MM.1S (cell line): Measurements from ENCODE around the gene IPMK.

Experiments
- DNase-seq: peaks from one replicate; pipeline ENCODE4 v3.0.0-alpha.2; 2015
- H2AFZ ChIP-seq: fragments of 300-600 bp; sonication (generic); 2 replicates; pipeline ENCODE4 v1.6.0; 2016; ENCODE audit warnings: antibody characterized with exemption, low read length
- H3F3A ChIP-seq: fragments of 300-600 bp; sonication (generic); 2 replicates; pipeline ENCODE4 v1.6.1; 2016; ENCODE audit warnings: mild to moderate bottlenecking, antibody characterized with exemption, low read length, moderate library complexity, mixed read lengths; ENCODE audit not compliant: insufficient read depth
- H3K27ac ChIP-seq: fragments of 300-600 bp; sonication (generic); 2 replicates; pipeline ENCODE4 v1.5.1; 2016; ENCODE audit warnings: mild to moderate bottlenecking, low read length
- H3K27me3 ChIP-seq: fragments of 300-600 bp; sonication (generic); replicated peaks from 2 replicates; pipeline ENCODE4 v1.6.0; 2016; ENCODE audit warnings: low read length; ENCODE audit not compliant: insufficient read depth
- H3K36me3 ChIP-seq: fragments of 300-600 bp; sonication (generic); replicated peaks from 2 replicates; pipeline ENCODE4 v1.6.1; 2016; ENCODE audit warnings: mild to moderate bottlenecking, low read length, mixed read lengths; ENCODE audit not compliant: insufficient read depth
- H3K4me1 ChIP-seq: fragments of 300-600 bp; sonication (generic); 2 replicates; pipeline ENCODE4 v1.6.1; 2016; ENCODE audit warnings: low read length, mixed read lengths
- H3K4me2 ChIP-seq: fragments of 300-600 bp; sonication (generic); 2 replicates; pipeline ENCODE4 v1.6.0; 2016; ENCODE audit warnings: low read depth, low read length
- H3K4me3 ChIP-seq: fragments of 300-600 bp; sonication (generic); 2 replicates; pipeline ENCODE4 v1.5.1; 2016; ENCODE audit warnings: low read length, mixed read lengths
- H3K79me2 ChIP-seq: fragments of 300-600 bp; sonication (generic); 2 replicates; pipeline ENCODE4 v1.6.1; 2016; ENCODE audit warnings: mixed run types, low read length, mixed read lengths
- H3K9ac ChIP-seq: fragments of 300-600 bp; sonication (generic); 2 replicates; pipeline ENCODE4 v1.6.1; 2016; ENCODE audit warnings: low read length, mixed read lengths
- H3K9me2 ChIP-seq: fragments of 300-600 bp; sonication (generic); replicated peaks from 2 replicates; pipeline ENCODE4 v1.6.1; 2016; ENCODE audit warnings: mild to moderate bottlenecking, low read length, mixed read lengths; ENCODE audit not compliant: insufficient read depth
- H3K9me3 ChIP-seq: fragments of 300-600 bp; sonication (generic); replicated peaks from 2 replicates; pipeline ENCODE4 v1.6.1; 2016; ENCODE audit warnings: mild to moderate bottlenecking, low read length, mixed read lengths; ENCODE audit not compliant: insufficient read depth
- H4K20me1 ChIP-seq: fragments of 300-600 bp; sonication (generic); 2 replicates; pipeline ENCODE4 v1.6.1; 2016; ENCODE audit warnings: mild to moderate bottlenecking, low read length, moderate library complexity, mixed read lengths; ENCODE audit not compliant: insufficient read depth
- CTCF ChIP-seq: fragments of 300-600 bp; sonication (generic); IDR thresholded peaks from 2 replicates; pipeline ENCODE4 v1.5.1; 2016; ENCODE audit warnings: antibody characterized with exemption, low read length, mixed read lengths
- EZH2 ChIP-seq: fragments of 300-600 bp; sonication (generic); optimal IDR thresholded peaks from 2 replicates; pipeline ENCODE3; 2017; ENCODE audit warnings: low read depth, mild to moderate bottlenecking, antibody characterized with exemption, low read length, mixed read lengths
- EZH2phosphoT487 ChIP-seq: fragments of 300-600 bp; sonication (generic); IDR thresholded peaks from 2 replicates; pipeline ENCODE4 v1.6.1; 2018; ENCODE audit warnings: antibody characterized with exemption, low read length

The IPMK gene

GRCh38 chr10:58266826-58267712 is 625 bp downstream of the IPMK start:
- Histone ChIP-seq H3K36me3 (no peaks in the 10 kb centered on the region), H3K79me2 (peaks cover 78% of the 10 kb centered on the region), H3K27me3 (no peaks in the 10 kb centered on the region), H3K9ac (peak overlapping the region; percentile 83), H3K4me2 (peak overlapping the region; percentile 97), H3K27ac (peak overlapping the region; percentile 76), H3F3A (peaks cover 27% of the 10 kb centered on the region), H3K9me2 (no peaks in the 10 kb centered on the region), H3K9me3 (no peaks in the 10 kb centered on the region), H4K20me1 (no peaks in the 10 kb centered on the region), H3K4me1 (peaks cover 7% of the 10 kb centered on the region; the same call in 1 of the 2 replicates), H3K4me3 (peak overlapping the region; percentile 97), H2AFZ (peak overlapping the region; percentile 88)
- DNase-seq: peak; percentile 31
- no peak for TF ChIP-seq CTCF
- no peak for TF ChIP-seq EZH2
- no peak for TF ChIP-seq EZH2phosphoT487

DNA sequence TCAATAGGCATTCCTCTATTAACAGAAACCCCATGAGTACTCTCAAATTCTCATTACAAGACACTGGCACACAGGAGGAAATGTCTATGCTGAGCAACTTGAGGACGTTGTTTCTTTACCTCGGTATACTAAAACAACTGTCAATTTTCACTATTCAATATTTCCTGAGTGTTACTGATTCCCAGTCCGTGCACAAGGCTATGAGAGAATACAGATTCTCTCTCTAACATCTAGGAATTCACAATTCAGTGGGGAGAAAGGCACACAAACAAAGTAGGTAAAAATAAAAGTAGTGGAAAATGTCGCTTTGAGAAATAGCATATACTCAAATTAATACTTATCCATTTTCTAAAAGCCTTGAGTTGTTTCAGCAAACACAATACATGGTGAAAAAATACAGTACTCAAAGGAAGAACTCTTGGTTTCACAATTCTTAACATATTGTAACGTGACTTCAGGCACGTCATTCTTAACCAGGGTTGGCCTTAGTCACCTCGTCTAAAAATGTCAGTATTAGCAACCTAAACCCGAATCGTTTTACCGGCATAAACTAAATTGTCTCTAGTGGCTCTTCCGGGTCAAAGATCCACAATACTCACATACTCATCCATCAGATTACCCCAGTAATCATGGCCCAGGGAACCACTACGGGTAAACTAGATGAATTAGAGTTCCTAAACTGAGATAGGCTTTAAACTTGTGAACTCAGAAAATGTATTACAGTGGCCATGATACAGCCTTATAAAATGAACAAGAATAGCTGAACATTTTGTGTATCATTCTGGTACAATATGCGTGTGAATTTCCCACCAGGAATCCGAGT is 1.5 kb downstream of the IPMK start:
- Histone ChIP-seq H3K9me3 (no peaks in the 10 kb centered on the region), H3F3A (peaks cover 27% of the 10 kb centered on the region), H3K9me2 (no peaks in the 10 kb centered on the region), H3K36me3 (no peaks in the 10 kb centered on the region), H3K79me2 (peaks cover 74% of the 10 kb centered on the region), H3K27ac (peak overlapping the region; percentile 76), H2AFZ (peak overlapping the region; percentile 88), H3K4me3 (peak overlapping the region; percentile 97), H3K4me2 (peak overlapping the region; percentile 97), H4K20me1 (no peaks in the 10 kb centered on the region), H3K9ac (peak overlapping the region; percentile 83), H3K4me1 (peaks cover 7% of the 10 kb centered on the region; the same call in 1 of the 2 replicates), H3K27me3 (no peaks in the 10 kb centered on the region)
- TF ChIP-seq EZH2phosphoT487 (no peak), EZH2 (no peak), CTCF (no peak)
- DNase-seq: peak; percentile 53

DNA sequence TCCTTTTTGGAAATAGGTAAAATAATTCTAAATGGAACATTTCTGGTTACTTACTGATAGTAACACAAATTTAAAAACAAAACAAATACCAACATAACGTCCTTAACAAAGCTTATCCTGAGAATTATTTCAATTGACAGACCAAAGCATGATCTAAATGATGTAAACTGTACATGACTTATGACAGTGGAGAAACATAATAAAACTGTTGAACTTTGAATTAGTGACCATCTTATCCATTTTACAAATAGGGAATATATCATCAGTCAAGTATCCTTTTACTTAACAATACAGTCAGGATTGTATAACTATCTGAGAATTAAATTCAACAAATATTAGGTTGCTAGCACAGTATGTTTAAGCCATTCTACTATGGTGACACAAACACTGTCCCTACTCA is 2.4 kb downstream of the IPMK start:
- peak overlapping the region; percentile 97 for H3K4me3 ChIP-seq
- DNase-seq: no peak
- H3F3A ChIP-seq: peaks cover 27% of the 10 kb centered on the region
- H3K9me3 ChIP-seq: no peaks in the 10 kb centered on the region
- peaks cover 75% of the 10 kb centered on the region for H3K79me2 ChIP-seq
- no peaks in the 10 kb centered on the region for H3K36me3 ChIP-seq
- H2AFZ ChIP-seq: no peak overlapping the region
- peak overlapping the region; percentile 97; the same call in 1 of the 2 replicates for H3K4me2 ChIP-seq
- peak overlapping the region; percentile 83; the same call in 1 of the 2 replicates for H3K9ac ChIP-seq
- H3K27me3 ChIP-seq: no peaks in the 10 kb centered on the region
- no peak overlapping the region for H3K27ac ChIP-seq
- TF ChIP-seq CTCF: no peak
- TF ChIP-seq EZH2phosphoT487: no peak
- no peak for TF ChIP-seq EZH2
- no peaks in the 10 kb centered on the region for H3K9me2 ChIP-seq
- peaks cover 7% of the 10 kb centered on the region; the same call in 1 of the 2 replicates for H3K4me1 ChIP-seq
- no peaks in the 10 kb centered on the region for H4K20me1 ChIP-seq
